GM18502 (cell line): Measurements from ENCODE around the gene TMTC2.

ENCODE experiments used
- ATAC-seq: cut with Tn5 transposase; IDR thresholded peaks from one replicate; pipeline ENCODE4 v1.9.1; 2021; ENCODE audit warnings: mild to moderate bottlenecking; ENCODE audit not compliant: unreplicated experiment, poor library complexity

The TMTC2 gene

GRCh38 chr12:83150465-83151189, 463.9 kb downstream of the TMTC2 start:
- no peak for ATAC-seq

- ATAC-seq = peak; percentile 62
Observed at GRCh38 chr12:83153177-83153576, 466.5 kb downstream of the TMTC2 start.

GRCh38 chr12:83156815-83157214, 470.1 kb downstream of the TMTC2 start:
- ATAC-seq = no peak

GRCh38 chr12:83157604-83158003, 470.9 kb downstream of the TMTC2 start:
- no peak for ATAC-seq

GRCh38 chr12:83158613-83159207, 472.0 kb downstream of the TMTC2 start:
- ATAC-seq = no peak

GRCh38 chr12:83161456-83161855, 474.8 kb downstream of the TMTC2 start:
- ATAC-seq = no peak

- ATAC-seq = no peak
Observed at GRCh38 chr12:83168751-83169150, 482.0 kb downstream of the TMTC2 start.

- ATAC-seq = no peak
Observed at GRCh38 chr12:83172441-83172840, 485.7 kb downstream of the TMTC2 start.

GRCh38 chr12:83172866-83173649, 486.4 kb downstream of the TMTC2 start:
- ATAC-seq = no peak

- no peak for ATAC-seq
Observed at GRCh38 chr12:83179999-83180398, 493.3 kb downstream of the TMTC2 start.

- ATAC-seq = no peak
Observed at GRCh38 chr12:83181074-83181473, 494.4 kb downstream of the TMTC2 start.

- no peak for ATAC-seq
Observed at GRCh38 chr12:83183132-83183531, 496.4 kb downstream of the TMTC2 start.
